HUES64 (cell line): Measurements from ENCODE around the gene GAS7.

Experiments used
- H3K27ac ChIP-seq: 2 replicates; pipeline ENCODE4 v1.7.0; 2013; ENCODE audit warnings: low read depth, low read length, inconsistent platforms
- H3K27me3 ChIP-seq: 2 replicates; pipeline ENCODE4 v1.6.1; 2013; ENCODE audit warnings: mild to moderate bottlenecking, low read length; ENCODE audit not compliant: insufficient read depth
- H3K36me3 ChIP-seq: 2 replicates; pipeline ENCODE4 v1.6.1; 2013; ENCODE audit warnings: mild to moderate bottlenecking, low read length; ENCODE audit not compliant: insufficient read depth
- H3K4me1 ChIP-seq: 2 replicates; pipeline ENCODE4 v1.6.1; 2013; ENCODE audit warnings: mild to moderate bottlenecking, low read length, moderate library complexity; ENCODE audit not compliant: insufficient read depth
- H3K4me3 ChIP-seq: 2 replicates; pipeline ENCODE4 v1.5.1; 2013; ENCODE audit warnings: mild to moderate bottlenecking, low read length, moderate library complexity
- H3K9ac ChIP-seq: 2 replicates; pipeline ENCODE4 v1.6.1; 2013; ENCODE audit warnings: mild to moderate bottlenecking, low read depth, low read length
- H3K9me3 ChIP-seq: 2 replicates; pipeline ENCODE4 v1.6.1; 2013; ENCODE audit warnings: low read depth, low read length; ENCODE audit not compliant: insufficient read depth
- WGBS: fragments of 150-250, 120-280 bp; methylation state at CpG from one replicate; pipeline ENCODE4 v1.1.7; 2013; ENCODE audit warnings: missing lambda C conversion rate; 5-methylcytosine and 5-hydroxymethylcytosine counted together

GAS7 gene

GRCh38 chr17:10072086-10072485 lies 126.3 kb downstream of the GAS7 start:
- H3K27ac ChIP-seq: no peak overlapping the region
- H3K9me3 ChIP-seq: no peaks in the 10 kb centered on the region
- no peak overlapping the region for H3K9ac ChIP-seq
- H3K4me1 ChIP-seq: no peaks in the 10 kb centered on the region
- 95% methylated on average over 4 of the region's 4 CpGs for WGBS
- no peaks in the 10 kb centered on the region for H3K27me3 ChIP-seq
- H3K4me3 ChIP-seq: no peak overlapping the region
- H3K36me3 ChIP-seq: no peaks in the 10 kb centered on the region

- Histone ChIP-seq H3K9me3 (no peaks in the 10 kb centered on the region), H3K4me1 (no peaks in the 10 kb centered on the region), H3K9ac (no peak overlapping the region), H3K36me3 (no peaks in the 10 kb centered on the region), H3K27me3 (no peaks in the 10 kb centered on the region), H3K27ac (no peak overlapping the region), H3K4me3 (no peak overlapping the region)
- WGBS: 94% methylated on average over 6 of the region's 6 CpGs
These were observed 127.3 kb downstream of the GAS7 start for GRCh38 chr17:10071141-10071540.

- H3K36me3 ChIP-seq: no peaks in the 10 kb centered on the region
- no peak overlapping the region for H3K9ac ChIP-seq
- no peaks in the 10 kb centered on the region for H3K4me1 ChIP-seq
- no peaks in the 10 kb centered on the region for H3K27me3 ChIP-seq
- H3K9me3 ChIP-seq: 0 out of 2 replicates have a peak, but pooled peaks cover 1% of the 10 kb centered on the region
- WGBS: 91% methylated on average over 3 of the region's 3 CpGs
- no peak overlapping the region for H3K4me3 ChIP-seq
- no peak overlapping the region for H3K27ac ChIP-seq
These were observed 127.7 kb downstream of the GAS7 start for GRCh38 chr17:10070690-10071089.

- Histone ChIP-seq H3K9ac (no peak overlapping the region), H3K4me1 (no peaks in the 10 kb centered on the region), H3K27me3 (no peaks in the 10 kb centered on the region), H3K4me3 (no peak overlapping the region), H3K36me3 (no peaks in the 10 kb centered on the region), H3K9me3 (peaks cover 9% of the 10 kb centered on the region; the same call in 1 of the 2 replicates), H3K27ac (no peak overlapping the region)
- 96% methylated on average over 5 of the region's 5 CpGs for whole genome bisulfite sequencing
These were observed 129.1 kb downstream of the GAS7 start for GRCh38 chr17:10069301-10069700.

GRCh38 chr17:10067446-10068143 lies 130.8 kb downstream of the GAS7 start:
- Histone ChIP-seq H3K27me3 (no peaks in the 10 kb centered on the region), H3K27ac (no peak overlapping the region), H3K4me3 (no peak overlapping the region), H3K9ac (no peak overlapping the region), H3K4me1 (peaks cover 6% of the 10 kb centered on the region; the same call in 1 of the 2 replicates), H3K36me3 (no peaks in the 10 kb centered on the region), H3K9me3 (peaks cover 9% of the 10 kb centered on the region; the same call in 1 of the 2 replicates)
- 95% methylated on average over 8 of the region's 8 CpGs for WGBS

GRCh38 chr17:10064536-10064935 lies 133.9 kb downstream of the GAS7 start:
- Histone ChIP-seq H3K4me1 (peaks cover 8% of the 10 kb centered on the region; the same call in 1 of the 2 replicates), H3K27me3 (no peaks in the 10 kb centered on the region), H3K9ac (no peak overlapping the region), H3K4me3 (no peak overlapping the region), H3K36me3 (no peaks in the 10 kb centered on the region), H3K9me3 (peaks cover 9% of the 10 kb centered on the region; the same call in 1 of the 2 replicates), H3K27ac (no peak overlapping the region)
- 93% methylated on average over 3 of the region's 3 CpGs for WGBS

GRCh38 chr17:10063730-10064241 lies 134.6 kb downstream of the GAS7 start:
- Histone ChIP-seq H3K36me3 (no peaks in the 10 kb centered on the region), H3K4me1 (peaks cover 8% of the 10 kb centered on the region; the same call in 1 of the 2 replicates), H3K9me3 (peaks cover 9% of the 10 kb centered on the region; the same call in 1 of the 2 replicates), H3K9ac (no peak overlapping the region), H3K27ac (no peak overlapping the region), H3K4me3 (no peak overlapping the region), H3K27me3 (no peaks in the 10 kb centered on the region)
- 81% methylated on average over 17 of the region's 17 CpGs for WGBS

- Histone ChIP-seq H3K4me1 (peaks cover 8% of the 10 kb centered on the region; the same call in 1 of the 2 replicates), H3K9me3 (peaks cover 9% of the 10 kb centered on the region; the same call in 1 of the 2 replicates), H3K9ac (no peak overlapping the region), H3K27ac (no peak overlapping the region), H3K4me3 (no peak overlapping the region), H3K36me3 (no peaks in the 10 kb centered on the region), H3K27me3 (no peaks in the 10 kb centered on the region)
- 91% methylated on average over 14 of the region's 14 CpGs for whole genome bisulfite sequencing
These were observed 135.6 kb downstream of the GAS7 start for GRCh38 chr17:10062691-10063385.

GRCh38 chr17:10061111-10061845 lies 137.1 kb downstream of the GAS7 start:
- 95% methylated on average over 13 of the region's 13 CpGs for WGBS
- peaks cover 8% of the 10 kb centered on the region; the same call in 1 of the 2 replicates for H3K4me1 ChIP-seq
- no peaks in the 10 kb centered on the region for H3K27me3 ChIP-seq
- H3K27ac ChIP-seq: no peak overlapping the region
- H3K36me3 ChIP-seq: no peaks in the 10 kb centered on the region
- peaks cover 9% of the 10 kb centered on the region; the same call in 1 of the 2 replicates for H3K9me3 ChIP-seq
- H3K9ac ChIP-seq: no peak overlapping the region
- H3K4me3 ChIP-seq: no peak overlapping the region

GRCh38 chr17:10060526-10060925 lies 137.9 kb downstream of the GAS7 start:
- Histone ChIP-seq H3K9ac (no peak overlapping the region), H3K27me3 (no peaks in the 10 kb centered on the region), H3K27ac (no peak overlapping the region), H3K4me1 (peaks cover 8% of the 10 kb centered on the region; the same call in 1 of the 2 replicates), H3K4me3 (no peak overlapping the region), H3K9me3 (peaks cover 6% of the 10 kb centered on the region; the same call in 1 of the 2 replicates), H3K36me3 (no peaks in the 10 kb centered on the region)
- 94% methylated on average over 8 of the region's 8 CpGs for WGBS
